ENCODE measurements around the gene CSNK2A3. TPM values are rescaled to one million over a fixed set of nuclear protein-coding genes. Genes with fewer than 3 reads are reported as not detected.

CSNK2A3 gene
- total and polyA plus RNA-seq, 9 of the 15 experiments (the other 6 are each of a cell fraction or from before 2014, with no cell fraction given), result 0.33 to 6.1 (median 1.8) TPM

- TF ChIP-seq NFYB (IDR thresholded peaks at IDR 0.05; ENCODE audit: extremely low read depth, insufficient read length) (no peak), ZNF282 (CRISPR knock-in tag; IDR thresholded peaks at IDR 0.05) (no peak), ATF3 (IDR thresholded peaks at IDR 0.05) (no peak), ATF3 (CRISPR knock-in tag; conservative IDR thresholded peaks at IDR 0.05) (no peak), TAF9B (IDR thresholded peaks at IDR 0.05; ENCODE audit: partially characterized antibody) (no peak), ZNF766 (CRISPR knock-in tag; conservative IDR thresholded peaks at IDR 0.05) (no peak), THRB (CRISPR knock-in tag; conservative IDR thresholded peaks at IDR 0.05) (no peak), DLX4 (CRISPR knock-in tag; IDR thresholded peaks at IDR 0.05) (no peak), EHMT2 (IDR thresholded peaks at IDR 0.05) (no peak), ZNF224 (CRISPR knock-in tag; IDR thresholded peaks at IDR 0.05) (no peak), FUS (optimal IDR thresholded peaks at IDR 0.05; ENCODE audit: low read depth, low read length) (no peak)
Observed at GRCh38 chr11:11387622-11388305, 34.7 kb upstream of the CSNK2A3 start (continued).

Measured in K562 (cell line).